H1 (cell line): Measurements from ENCODE around the gene CFAP221. TPM values are rescaled to one million over a fixed set of nuclear protein-coding genes. Genes with fewer than 3 reads are reported as not detected.

Source experiments
- CTCF ChIA-PET: fragments of 300-600 bp; sonication (Branson Sonifier 250); formaldehyde crosslinking; loops from one replicate; lab custom pipeline; 2021; ENCODE audit not compliant: partially characterized antibody; lab: Charles Lee
- POLR2A ChIA-PET: fragments of 300-600 bp; sonication (Branson Sonifier 250); formaldehyde crosslinking; loops from one replicate; lab custom pipeline; 2021; ENCODE audit warnings: inconsistent platforms; ENCODE audit not compliant: partially characterized antibody; lab: Charles Lee
- DNase-seq, 2 experiments: peaks; one replicate each; pipeline versions ENCODE4 v3.0.0 to v3.0.0-alpha.2; 2010 to 2022; ENCODE audit warnings: low spot score in 2 of 2, low read depth in 1 of 2, mixed read lengths in 1 of 2
- FAIRE-seq: peaks from 2 replicates; lab custom pipeline; 2011; peaks lifted over from hg19 to GRCh38; lab: Jason Lieb, UNC
- H2AFZ ChIP-seq: 2 replicates; pipeline ENCODE4 v1.8.1; 2012; ENCODE audit warnings: low read length, inconsistent platforms
- H2AK5ac ChIP-seq: 2 replicates; pipeline ENCODE4 v1.6.1; 2013; ENCODE audit warnings: low read depth, low read length
- H2BK120ac ChIP-seq: replicated peaks from 2 replicates; pipeline ENCODE3; 2013; ENCODE audit warnings: low read depth, low read length, inconsistent platforms
- H2BK12ac ChIP-seq: 2 replicates; pipeline ENCODE4 v1.6.1; 2013; ENCODE audit warnings: low read depth, low read length
- H2BK15ac ChIP-seq: 2 replicates; pipeline ENCODE4 v1.6.1; 2013; ENCODE audit warnings: low read length
- H2BK20ac ChIP-seq: 2 replicates; pipeline ENCODE4 v1.6.1; 2013; ENCODE audit warnings: low read length
- H2BK5ac ChIP-seq: 2 replicates; pipeline ENCODE4 v1.6.1; 2013; ENCODE audit warnings: low read depth, low read length
- H3K14ac ChIP-seq: 2 replicates; pipeline ENCODE4 v1.6.1; 2013; ENCODE audit warnings: inconsistent platforms; ENCODE audit not compliant: insufficient read length
- H3K18ac ChIP-seq: 2 replicates; pipeline ENCODE4 v1.6.1; 2013; ENCODE audit warnings: low read length; ENCODE audit errors: extremely low read depth
- H3K23ac ChIP-seq: 2 replicates; pipeline ENCODE4 v1.6.1; 2013; ENCODE audit warnings: inconsistent platforms; ENCODE audit not compliant: insufficient read length
- H3K23me2 ChIP-seq: 2 replicates; pipeline ENCODE4 v1.6.1; 2013; ENCODE audit warnings: low read depth, low read length
- H3K27ac ChIP-seq: 2 replicates; pipeline ENCODE4 v1.6.1; 2011; ENCODE audit warnings: low read depth, low read length, inconsistent platforms
- H3K27me3 ChIP-seq, 4 experiments: replicated peaks in 1 of 4; 1 replicate in 1 of 4; 2 replicates in 3 of 4; pipeline versions ENCODE4 v1.6.1 to v1.8.1; 2011 to 2013; ENCODE audit warnings: low read length in 3 of 4, mild to moderate bottlenecking in 3 of 4, inconsistent platforms in 2 of 4, mixed read lengths in 2 of 4, moderate library complexity in 1 of 4; ENCODE audit not compliant: control insufficient read depth in 3 of 4, insufficient read depth in 3 of 4; ENCODE audit errors: extremely low read depth in 1 of 4
- H3K36me3 ChIP-seq, 4 experiments: 2 replicates each; pipeline versions ENCODE4 v1.6.1 to v1.8.1; 2011 to 2013; ENCODE audit warnings: mild to moderate bottlenecking in 4 of 4, low read length in 3 of 4, moderate library complexity in 2 of 4, control low read depth in 1 of 4, inconsistent platforms in 1 of 4; ENCODE audit not compliant: insufficient read depth in 4 of 4, control insufficient read depth in 2 of 4
- H3K4ac ChIP-seq: replicated peaks from 2 replicates; pipeline ENCODE3; 2013; ENCODE audit warnings: low read length, low read depth, mixed read lengths, inconsistent platforms; ENCODE audit not compliant: insufficient read length
- H3K4me1 ChIP-seq, 4 experiments: replicated peaks in 1 of 4; 1 replicate in 1 of 4; 2 replicates in 3 of 4; pipeline versions ENCODE4 v1.6.1 to v1.8.1; 2011 to 2013; ENCODE audit warnings: low read length in 3 of 4, inconsistent platforms in 2 of 4, mixed read lengths in 1 of 4; ENCODE audit not compliant: insufficient read depth in 4 of 4, control insufficient read depth in 3 of 4
- H3K4me2 ChIP-seq, 2 experiments: 2 replicates each; pipeline versions ENCODE4 v1.6.1 to v1.8.1; 2011 to 2013; ENCODE audit warnings: low read depth in 2 of 2, low read length in 2 of 2, control low read depth in 1 of 2, inconsistent platforms in 1 of 2, mild to moderate bottlenecking in 1 of 2; ENCODE audit not compliant: insufficient read depth in 1 of 2
- H3K4me3 ChIP-seq, 4 experiments: fragments of 200-600, 300-600 bp in 1 of 4; sonication (generic), shearing (Covaris generic), sonication (Bioruptor Twin) in 1 of 4; 2 replicates each; pipeline versions ENCODE4 v1.5.1 to v1.8.1; 2011 to 2016; ENCODE audit warnings: low read length in 4 of 4, low read depth in 3 of 4, control low read depth in 2 of 4, inconsistent platforms in 2 of 4, mild to moderate bottlenecking in 2 of 4, mixed read lengths in 1 of 4, moderate library complexity in 1 of 4; ENCODE audit not compliant: insufficient read depth in 2 of 4; ENCODE audit errors: extremely low read depth in 1 of 4
- H3K56ac ChIP-seq: replicated peaks from 2 replicates; pipeline ENCODE3; 2013; ENCODE audit warnings: low read depth, mild to moderate bottlenecking, mixed read lengths, low read length, inconsistent platforms; ENCODE audit not compliant: insufficient read length
- H3K79me1 ChIP-seq: 2 replicates; pipeline ENCODE4 v1.6.1; 2013; ENCODE audit warnings: low read depth, low read length, control low read depth
- H3K79me2 ChIP-seq, 2 experiments: 2 replicates each; pipeline versions ENCODE4 v1.6.1 to v1.8.1; 2012 to 2013; ENCODE audit warnings: low read length in 2 of 2, mild to moderate bottlenecking in 2 of 2, inconsistent platforms in 1 of 2; ENCODE audit not compliant: insufficient read depth in 2 of 2, control insufficient read depth in 1 of 2
- H3K9ac ChIP-seq, 4 experiments: replicated peaks in 1 of 4; 1 replicate in 1 of 4; 2 replicates in 3 of 4; pipeline versions ENCODE4 v1.6.1 to v1.8.1; 2011 to 2013; ENCODE audit warnings: low read depth in 3 of 4, low read length in 3 of 4, control low read depth in 2 of 4, mild to moderate bottlenecking in 2 of 4, moderate library complexity in 2 of 4, inconsistent platforms in 1 of 4; ENCODE audit errors: extremely low read depth in 1 of 4
- H3K9me3 ChIP-seq, 2 experiments: 2 replicates each; pipeline versions ENCODE4 v1.6.1 to v1.8.1; 2012 to 2013; ENCODE audit warnings: mild to moderate bottlenecking in 2 of 2, moderate library complexity in 2 of 2, control low read depth in 1 of 2, inconsistent platforms in 1 of 2, low read depth in 1 of 2, low read length in 1 of 2, mixed read lengths in 1 of 2; ENCODE audit not compliant: insufficient read depth in 2 of 2
- H4K20me1 ChIP-seq, 2 experiments: replicated peaks in 1 of 2; 2 replicates each; pipeline versions ENCODE3 to v1.8.1; 2011 to 2013; ENCODE audit warnings: inconsistent platforms in 2 of 2, low read length in 2 of 2, mild to moderate bottlenecking in 1 of 2; ENCODE audit not compliant: insufficient read depth in 2 of 2, control insufficient read depth in 1 of 2
- H4K5ac ChIP-seq: 2 replicates; pipeline ENCODE4 v1.6.1; 2013; ENCODE audit warnings: low read length, low read depth, mixed read lengths, inconsistent platforms; ENCODE audit not compliant: insufficient read length
- H4K8ac ChIP-seq: 2 replicates; pipeline ENCODE4 v1.8.0; 2013; ENCODE audit warnings: mild to moderate bottlenecking, moderate library complexity, low read length, inconsistent platforms; ENCODE audit not compliant: insufficient read depth; ENCODE audit errors: extremely low read depth
- H4K91ac ChIP-seq: replicated peaks from 2 replicates; pipeline ENCODE3; 2013; ENCODE audit warnings: low read length, mixed read lengths, inconsistent platforms; ENCODE audit not compliant: insufficient read length
- ATF2 ChIP-seq: IDR thresholded peaks from 2 replicates; pipeline ENCODE4 v1.6.1; 2012; ENCODE audit warnings: low read length, inconsistent platforms
- BACH1 ChIP-seq: IDR thresholded peaks from 2 replicates; pipeline ENCODE4 v1.6.1; 2012; ENCODE audit warnings: low read length, improper control_type of control experiment
- BCL11A ChIP-seq, 2 experiments: IDR thresholded peaks; one replicate each; pipeline ENCODE4 v1.6.1; 2011; ENCODE audit warnings: low read depth in 2 of 2, low read length in 2 of 2, mild to moderate bottlenecking in 2 of 2
- EGR1 ChIP-seq: IDR thresholded peaks from 2 replicates; pipeline ENCODE4 v1.6.1; 2011; ENCODE audit warnings: low read depth, low read length, borderline replicate concordance
- EZH2 ChIP-seq: fragments of 200-600 bp; sonication (generic); IDR thresholded peaks from 2 replicates; pipeline ENCODE4 v1.7.1; 2012; ENCODE audit warnings: low read depth, mild to moderate bottlenecking, moderate library complexity, low read length, inconsistent platforms; ENCODE audit not compliant: severe bottlenecking
- POU5F1 ChIP-seq: IDR thresholded peaks from 2 replicates; pipeline ENCODE4 v1.6.1; 2011; ENCODE audit warnings: low read depth, mild to moderate bottlenecking, low read length, moderate library complexity
- WGBS, 2 experiments: shearing (Covaris generic) in 1 of 2; methylation state at CpG; one replicate each; pipeline versions ENCODE4 v1.1.6 to v1.1.7; 2013 to 2015; ENCODE audit warnings: low lambda C conversion rate in 2 of 2, mixed read lengths in 2 of 2, inconsistent platforms in 1 of 2, low coverage in 1 of 2, missing lambda C conversion rate in 1 of 2; ENCODE audit not compliant: insufficient replicate concordance in 2 of 2, insufficient coverage in 1 of 2, insufficient read length in 1 of 2; ENCODE audit errors: extremely low coverage in 1 of 2, missing lambda C conversion rate in 1 of 2; 5-methylcytosine and 5-hydroxymethylcytosine counted together
- polyA plus RNA-seq, 7 experiments: library from polyadenylated mRNA; depleted of rRNA in 3 of 7; stranded (reverse) in 5 of 7; unstranded in 2 of 7; fragments of >200 nt in 5 of 7; fragments of 200-250 nt in 2 of 7; gene quantifications; 1 replicate in 5 of 7; 2 replicates in 1 of 7; 4 replicates in 1 of 7; pipeline versions ENCODE4 v1.2.1 to v1.2.3, GENCODE V29; 2011 to 2013; ENCODE audit warnings: missing spikeins in 2 of 7, mixed read lengths in 2 of 7
- total RNA-seq: library from RNA; stranded (reverse); fragmentation: NEBNext Ultra II Directional; extraction: Animal tissue kit (Norgen Biotek cat#: 25700); gene quantifications from 2 replicates; pipeline ENCODE4 v1.2.1, GENCODE V29; 2021

CFAP221 gene
- total and polyA plus RNA-seq, 2 of the 8 experiments (the other 6 are each of a cell fraction or from before 2014, with no cell fraction given), result 0.14 to 0.71 TPM

GRCh38 chr2:119647440-119648169, 103.4 kb downstream of the CFAP221 start:
- Histone ChIP-seq H3K36me3 (no peaks in the 10 kb centered on the region), H2AK5ac (no peak overlapping the region), H4K5ac (no peak overlapping the region), H2BK15ac (no peak overlapping the region), H2AFZ (no peak overlapping the region)
- CTCF ChIA-PET, result interaction anchor here (0.5 to 6.1 kb wide), 4 partner anchors 7 to 395 kb away, joined by 3 to 50 read pairs (median 3); no protein-coding TSS in a partner anchor
- no peak for FAIRE-seq
- no peak for TF ChIP-seq BCL11A (IDR thresholded peaks at IDR 0.05; ENCODE audit: low read depth in 2 of 2, low read length in 2 of 2)
- no peak for TF ChIP-seq ATF2
- no peak for TF ChIP-seq EGR1
- no peak for TF ChIP-seq POU5F1
- no peak for TF ChIP-seq BACH1
- no peak for TF ChIP-seq EZH2
- TF ChIP-seq, all 59 proteins: peak for 0
- POLR2A ChIA-PET, result no interaction called here
- H3K23ac ChIP-seq, result no peak overlapping the region
- H3K79me1 ChIP-seq, result no peaks in the 10 kb centered on the region
- no peaks in the 10 kb centered on the region for H4K20me1 ChIP-seq
- DNase-seq, result no peak
- no peak overlapping the region for H3K4me2 ChIP-seq
- no peak overlapping the region for H3K27ac ChIP-seq
- no peaks in the 10 kb centered on the region for H3K23me2 ChIP-seq
- H3K14ac ChIP-seq, result no peak overlapping the region
- no peaks in the 10 kb centered on the region for H3K9me3 ChIP-seq
- H4K91ac ChIP-seq, result peak overlapping the region; percentile 37
- H3K18ac ChIP-seq, result no peak overlapping the region
- no peak overlapping the region for H2BK5ac ChIP-seq
- H4K8ac ChIP-seq, result no peak overlapping the region
- no peak overlapping the region for H2BK12ac ChIP-seq
- no peak overlapping the region for H3K9ac ChIP-seq
- no peak overlapping the region for H3K4me3 ChIP-seq
- H3K4ac ChIP-seq, result no peak overlapping the region
- 90% methylated on average over 7 of the region's 7 CpGs; no CpG with 5 or more reads in 1 of the 2 experiments for WGBS, 2 experiments
- H3K4me1 ChIP-seq, result no peaks in the 10 kb centered on the region
- no peak overlapping the region for H2BK120ac ChIP-seq
- no peak overlapping the region for H3K56ac ChIP-seq
- no peaks in the 10 kb centered on the region for H3K79me2 ChIP-seq
- no peaks in the 10 kb centered on the region for H3K27me3 ChIP-seq
- H2BK20ac ChIP-seq, result no peak overlapping the region
